HG03064 (cell line): Measurements from ENCODE around the gene DDX41.

ENCODE experiments used
- ATAC-seq: cut with Tn5 transposase; IDR thresholded peaks from one replicate; pipeline ENCODE4 v1.9.1; 2021; ENCODE audit warnings: low read depth; ENCODE audit not compliant: unreplicated experiment

The DDX41 gene

DNA sequence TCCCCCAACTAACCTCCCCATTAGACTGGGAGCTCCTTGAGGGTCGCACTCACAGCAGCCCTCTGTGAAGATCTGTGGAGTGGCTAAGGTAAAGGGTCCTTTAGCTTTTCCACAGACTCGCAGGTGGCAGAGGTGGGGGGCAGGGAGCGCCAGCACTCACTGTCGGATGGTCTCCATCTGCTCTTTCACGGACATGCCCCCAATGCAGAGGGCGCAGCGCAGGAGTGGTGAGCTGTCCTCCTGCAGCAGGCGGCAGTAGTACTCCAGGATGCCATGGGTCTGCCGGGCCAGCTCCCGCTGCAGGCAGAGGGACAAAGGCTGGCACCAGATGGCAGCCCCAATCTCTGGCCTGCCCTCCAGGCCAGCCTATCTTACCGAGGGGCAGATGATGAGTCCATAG lies 2.2 kb downstream of the DDX41 start:
- ATAC-seq: no peak

DNA sequence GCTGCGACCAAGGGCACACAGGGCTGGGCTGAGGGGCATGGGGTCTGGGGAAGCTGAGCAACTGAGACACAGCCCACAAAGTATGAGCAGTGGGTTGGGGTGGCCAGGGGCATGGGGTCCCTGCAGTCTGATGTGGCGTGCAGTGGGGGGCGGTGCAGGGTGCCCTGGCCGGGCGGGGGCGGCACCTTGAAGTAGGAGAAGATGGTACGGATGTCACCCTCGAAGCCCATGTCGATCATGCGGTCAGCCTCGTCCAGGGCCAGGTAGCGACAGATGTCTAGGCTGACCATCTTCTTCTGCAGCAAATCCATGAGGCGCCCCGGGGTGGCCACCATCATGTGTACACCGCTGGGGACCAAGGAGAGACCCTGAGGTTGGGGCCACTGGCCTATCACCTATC lies 3.3 kb downstream of the DDX41 start:
- no peak for ATAC-seq

- no peak for ATAC-seq
These were observed 3.9 kb downstream of the DDX41 start for GRCh38 chr5:177512736-177513380.

GRCh38 chr5:177511796-177512675 lies 4.7 kb downstream of the DDX41 start:
- no peak for ATAC-seq

DNA sequence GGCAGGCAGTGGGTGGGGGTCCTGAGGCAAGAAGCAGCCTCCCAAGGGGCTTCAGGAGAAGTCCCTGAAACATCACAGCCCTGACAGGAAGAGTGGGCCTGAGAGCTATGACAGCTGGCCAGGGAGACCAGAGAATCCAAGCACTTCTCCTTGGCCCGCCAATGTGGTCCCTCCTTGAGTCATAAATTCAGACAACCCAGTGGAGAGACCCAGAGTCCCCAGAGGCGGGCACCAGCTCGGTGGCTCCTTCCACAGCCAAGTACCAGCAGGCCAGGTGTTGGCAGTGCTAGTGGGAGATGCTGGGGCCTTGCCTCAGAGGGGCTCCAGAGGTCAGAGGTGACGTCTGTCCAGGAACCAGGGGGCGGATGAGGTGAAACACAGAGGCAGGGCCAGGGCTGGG lies 5.6 kb downstream of the DDX41 start:
- no peak for ATAC-seq

DNA sequence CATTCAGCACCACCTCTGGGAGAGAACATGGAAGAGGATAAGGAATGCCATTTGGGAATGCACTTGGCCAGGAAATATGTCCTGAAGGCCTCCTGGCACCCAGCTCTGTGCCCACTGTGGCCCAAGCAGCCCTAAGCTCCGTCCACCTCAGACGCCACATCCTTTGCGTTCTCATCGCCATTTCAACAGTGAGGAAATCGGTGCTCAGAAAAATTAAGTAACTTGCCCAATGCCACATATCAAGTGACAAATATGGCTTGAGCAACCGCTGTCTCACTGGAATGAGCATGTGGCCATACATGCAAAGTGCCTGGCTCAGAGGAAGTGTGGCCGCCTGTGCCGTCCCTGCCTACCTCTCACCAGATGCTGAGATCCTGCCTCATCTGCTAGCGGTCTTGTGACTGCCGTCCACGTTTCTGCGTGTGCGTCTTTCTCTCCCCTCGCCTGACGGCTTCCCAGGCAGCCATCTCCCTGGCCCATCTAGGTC lies 6.2 kb downstream of the DDX41 start:
- no peak for ATAC-seq

DNA sequence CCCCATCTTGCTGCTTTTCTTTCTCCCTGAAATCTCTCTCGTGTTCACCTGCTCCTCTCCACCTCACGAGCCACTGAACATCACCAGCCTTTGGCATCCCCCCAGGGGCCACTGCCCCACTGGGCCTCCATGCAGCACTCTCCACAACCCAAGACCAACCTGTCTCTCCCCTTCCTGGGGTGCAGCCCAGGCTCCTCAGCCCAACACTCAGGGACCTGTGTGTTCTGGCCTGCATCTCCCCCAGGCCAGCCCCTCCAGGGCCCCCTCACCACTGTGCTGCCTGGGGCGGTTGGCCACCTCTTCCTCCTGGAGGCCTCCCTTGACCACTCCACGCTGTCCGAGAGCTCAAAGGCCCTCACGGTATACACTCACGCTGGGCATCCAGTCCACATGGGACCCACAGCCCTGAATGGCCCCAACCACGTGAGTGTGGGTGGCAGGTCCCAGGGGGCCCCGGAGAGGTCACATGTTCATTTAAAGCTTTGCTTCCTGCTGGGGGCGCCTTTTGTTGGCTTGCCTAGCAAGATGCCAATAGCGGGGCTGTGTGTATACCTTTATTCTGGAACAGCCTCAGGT lies 6.7 kb downstream of the DDX41 start:
- no peak for ATAC-seq

GRCh38 chr5:177509381-177509951 lies 7.3 kb downstream of the DDX41 start, which contains the start of gene DOK3:
DOK3 (minus strand) TSS chr5:177509826; CDS start chr5:177509540, 286 bp downstream.
- no peak for ATAC-seq

GRCh38 chr5:177508837-177509236 lies 7.9 kb downstream of the DDX41 start:
- no peak for ATAC-seq

DNA sequence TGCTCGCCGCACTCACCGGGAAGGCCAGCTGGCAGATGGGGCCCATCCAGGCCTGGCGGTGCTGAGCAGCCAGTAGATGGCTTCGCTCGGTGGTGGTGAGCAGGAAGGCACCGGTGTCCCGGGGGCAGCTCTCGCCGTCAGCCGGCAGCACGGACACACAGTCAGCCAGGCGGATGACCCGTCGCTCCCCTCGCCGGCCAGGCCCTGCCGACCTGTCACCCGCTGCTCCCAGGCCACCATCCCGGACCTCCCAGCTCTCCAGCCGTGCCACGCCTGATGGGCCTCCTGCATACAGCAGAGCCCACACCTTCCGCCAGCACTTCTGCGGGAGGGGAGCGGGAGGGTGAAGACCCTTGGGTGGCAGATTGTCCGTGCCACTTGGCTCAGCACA lies 8.5 kb downstream of the DDX41 start:
- no peak for ATAC-seq

DNA sequence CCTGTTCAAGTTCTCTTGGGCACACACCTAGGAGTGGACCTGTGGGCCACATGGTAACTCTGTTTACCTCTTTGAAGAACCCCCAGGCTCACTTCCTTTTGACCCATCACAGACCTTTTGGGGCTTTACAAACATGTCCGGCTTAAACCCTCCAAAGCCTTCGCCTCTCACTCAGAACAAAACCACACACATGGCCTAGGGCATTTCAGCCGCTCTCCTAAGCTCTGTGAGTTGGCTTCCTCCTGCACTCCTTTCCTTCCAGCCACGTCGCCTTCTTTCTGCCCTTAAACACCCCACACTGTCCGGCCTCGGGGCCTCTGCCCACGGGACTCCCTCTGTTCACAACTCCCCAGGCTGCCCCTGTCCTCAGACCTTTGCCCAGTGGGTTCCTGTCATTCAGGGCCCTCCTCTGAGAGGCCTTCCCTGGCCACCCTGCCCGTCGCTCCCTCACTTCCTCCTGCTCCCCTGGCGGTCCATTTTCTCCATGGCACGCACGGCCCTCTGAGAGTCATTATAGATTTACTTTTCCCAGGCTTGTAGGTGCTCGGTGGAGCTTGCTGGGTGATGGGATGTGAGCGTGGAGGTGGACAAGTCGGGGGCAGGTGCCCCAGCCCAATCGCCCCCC lies 9.1 kb downstream of the DDX41 start:
- ATAC-seq: no peak

DNA sequence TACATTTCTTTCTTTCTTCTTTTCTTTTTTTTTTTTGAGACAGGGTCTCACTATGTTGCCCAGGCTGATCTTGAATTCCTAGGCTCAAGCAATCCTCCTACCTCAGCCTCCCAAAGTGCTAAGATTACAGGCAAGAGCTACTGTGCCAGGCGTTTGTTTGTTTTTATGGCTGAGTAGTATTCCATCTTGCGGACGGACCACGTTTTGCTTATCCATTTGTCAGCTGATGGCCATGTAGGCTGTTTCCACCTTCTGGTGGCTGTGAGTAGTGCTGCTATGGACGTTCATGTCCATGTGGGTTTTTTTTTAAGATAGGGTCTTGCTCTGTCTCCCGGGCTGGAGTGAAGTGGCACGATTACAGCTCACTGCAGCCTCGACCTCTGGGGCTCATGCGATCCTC lies 9.6 kb downstream of the DDX41 start:
- no peak for ATAC-seq

DNA sequence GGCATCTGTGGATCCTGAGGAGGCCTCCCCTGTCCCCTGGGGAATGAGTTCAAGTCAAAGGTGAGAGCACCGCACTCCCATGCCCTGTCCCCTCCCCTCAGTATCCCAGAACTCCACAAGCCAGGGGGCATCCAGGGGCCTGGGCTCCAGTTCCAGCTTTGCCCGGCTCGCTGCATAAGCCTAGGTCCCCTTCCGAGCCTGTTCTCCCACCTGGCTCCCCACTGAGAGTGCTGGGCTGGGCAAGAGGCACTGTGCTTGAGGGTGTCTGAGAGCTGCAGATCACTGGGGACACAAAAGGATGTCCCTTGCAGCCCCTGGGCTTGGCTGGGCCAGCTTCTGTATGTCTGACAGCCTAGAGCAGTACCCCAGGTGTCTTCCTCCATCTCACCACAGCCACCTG lies 11.7 kb downstream of the DDX41 start:
- no peak for ATAC-seq

GRCh38 chr5:177504086-177505056 lies 12.4 kb downstream of the DDX41 start:
- no peak for ATAC-seq

DNA sequence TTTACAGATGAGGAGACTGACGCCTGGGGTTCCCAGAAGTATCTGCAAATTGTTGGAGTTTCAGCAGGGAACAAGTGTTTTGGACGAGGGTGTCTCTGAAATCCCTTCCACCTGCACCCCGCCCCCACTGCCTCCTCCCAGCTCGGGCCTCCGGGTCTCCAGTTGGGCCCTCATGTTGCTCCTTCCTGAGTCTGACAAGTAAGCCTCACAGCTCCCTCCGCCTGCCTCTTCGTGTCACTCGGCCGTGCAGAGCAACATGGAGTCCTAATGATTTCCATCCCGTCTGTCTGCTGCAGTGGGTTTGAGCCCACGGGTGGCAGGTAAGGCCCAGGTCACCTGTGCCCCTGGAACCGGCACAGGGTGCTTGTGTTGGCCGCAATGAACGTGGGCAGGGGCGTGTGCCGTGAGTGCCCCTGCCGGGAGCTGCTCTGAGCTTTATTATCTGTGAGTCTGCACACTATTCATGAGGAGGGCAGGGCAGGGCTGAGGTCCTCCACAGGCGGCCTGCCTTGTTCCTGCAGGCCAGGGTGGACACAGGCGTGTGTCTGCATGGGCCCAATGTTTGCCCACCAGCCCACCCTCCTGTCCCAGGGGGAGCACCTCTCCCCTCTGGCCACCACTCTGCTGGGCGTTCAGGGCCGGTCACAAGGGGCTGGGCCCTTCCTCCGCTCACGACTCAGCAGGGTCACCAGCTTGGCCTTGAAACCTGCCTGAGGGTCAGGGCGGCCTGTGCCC lies 13.2 kb downstream of the DDX41 start:
- ATAC-seq: no peak

- no peak for ATAC-seq
These were observed 13.9 kb downstream of the DDX41 start for GRCh38 chr5:177502886-177503285.

- ATAC-seq: no peak
These were observed 14.7 kb downstream of the DDX41 start for GRCh38 chr5:177501874-177502678.
